ENCODE results near the gene HDGFL2.

Gene HDGFL2

DNA sequence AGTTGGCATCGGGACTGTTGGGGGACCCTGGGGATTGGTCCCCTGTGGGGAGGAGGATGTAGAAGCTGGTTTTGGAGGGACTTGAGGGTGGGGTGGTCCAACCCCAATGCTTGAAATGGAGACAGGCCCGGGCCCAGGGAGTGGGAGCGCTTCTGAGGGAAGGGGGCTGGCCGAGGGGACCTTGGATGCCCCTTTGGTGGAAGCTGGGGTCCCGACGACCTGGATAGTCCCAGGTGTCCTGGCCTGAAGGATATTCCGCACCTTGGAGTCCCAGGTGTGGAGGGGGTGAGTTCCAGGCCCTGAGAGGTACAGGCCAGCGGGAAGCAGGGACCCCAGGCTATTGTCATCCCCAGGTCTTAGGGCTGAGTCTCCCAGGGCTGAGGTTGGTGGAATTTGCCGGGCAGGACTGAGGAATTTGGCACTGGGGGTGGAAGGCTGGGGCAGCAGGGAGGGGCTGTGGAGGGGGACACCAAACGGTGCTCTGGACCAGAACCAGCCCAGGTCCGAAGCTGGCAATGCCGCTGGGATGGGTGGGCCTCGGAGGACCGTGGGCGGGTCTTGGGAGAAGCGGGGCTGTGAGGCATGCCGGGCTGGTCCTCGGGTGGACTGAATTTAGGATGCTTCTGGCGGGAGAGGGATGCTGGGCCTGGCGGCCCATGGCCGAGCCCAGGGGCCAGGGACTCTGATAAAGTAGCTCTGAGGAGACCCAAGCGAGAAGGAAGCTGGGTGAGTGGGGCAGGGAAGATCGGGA lies 1.8 kb downstream of the HDGFL2 start:
- no peak overlapping the region for H3K27ac ChIP-seq (ENCODE audit: low read depth, low read length)
- peak overlapping the region; percentile 69 for H3K4me2 ChIP-seq (ENCODE audit: low read length)

DNA sequence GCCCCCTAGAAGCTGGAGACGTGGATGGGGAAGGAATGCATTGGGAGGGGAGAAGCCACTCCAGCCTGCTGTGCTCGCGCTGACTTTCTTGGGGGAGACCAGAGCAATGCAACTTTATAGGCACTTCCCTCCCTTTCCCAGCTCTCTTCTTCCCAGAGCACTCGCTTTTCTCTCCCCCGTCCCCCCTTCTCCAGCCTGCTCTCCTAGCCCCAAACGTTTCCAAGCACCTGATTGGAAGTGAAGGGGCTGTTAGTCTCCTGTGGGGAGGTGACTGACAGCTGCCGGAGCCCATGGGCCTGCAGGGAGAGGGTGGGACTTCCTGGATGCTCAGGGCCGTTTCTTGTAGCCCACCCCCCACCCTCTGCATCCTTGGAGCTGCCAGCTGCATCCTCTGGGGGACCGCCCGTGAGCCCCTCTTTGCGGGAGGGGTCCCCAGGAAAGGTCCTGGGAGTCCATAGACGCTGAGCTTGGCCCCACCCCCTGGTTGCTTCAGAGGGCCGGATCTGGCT lies 2.5 kb downstream of the HDGFL2 start:
- no peaks in the 10 kb centered on the region for H3K9me2 ChIP-seq (replicated peaks; ENCODE audit: control insufficient read depth, low read length)
- peaks cover 9% of the 10 kb centered on the region for H3F3A ChIP-seq (ENCODE audit: control insufficient read depth, insufficient read depth)
- H3K4me3 ChIP-seq (ENCODE audit: low read length) = peak overlapping the region; percentile 82
- H3K9me3 ChIP-seq (ENCODE audit: control insufficient read depth, insufficient read depth, low read length) = no peaks in the 10 kb centered on the region
- H3K36me3 ChIP-seq (ENCODE audit: control insufficient read depth, low read length) = peaks cover 26% of the 10 kb centered on the region
- peaks cover 29% of the 10 kb centered on the region for H3K4me1 ChIP-seq (ENCODE audit: control insufficient read depth, low read length)
- H3K4me2 ChIP-seq (ENCODE audit: low read length) = peak overlapping the region; percentile 69
- no peaks in the 10 kb centered on the region for H3K27me3 ChIP-seq (ENCODE audit: control insufficient read depth, low read length)
- TF ChIP-seq EZH2phosphoT487 (IDR thresholded peaks at IDR 0.05; ENCODE audit: borderline replicate concordance, low read length) = no peak
- TF ChIP-seq, protein P1, sequence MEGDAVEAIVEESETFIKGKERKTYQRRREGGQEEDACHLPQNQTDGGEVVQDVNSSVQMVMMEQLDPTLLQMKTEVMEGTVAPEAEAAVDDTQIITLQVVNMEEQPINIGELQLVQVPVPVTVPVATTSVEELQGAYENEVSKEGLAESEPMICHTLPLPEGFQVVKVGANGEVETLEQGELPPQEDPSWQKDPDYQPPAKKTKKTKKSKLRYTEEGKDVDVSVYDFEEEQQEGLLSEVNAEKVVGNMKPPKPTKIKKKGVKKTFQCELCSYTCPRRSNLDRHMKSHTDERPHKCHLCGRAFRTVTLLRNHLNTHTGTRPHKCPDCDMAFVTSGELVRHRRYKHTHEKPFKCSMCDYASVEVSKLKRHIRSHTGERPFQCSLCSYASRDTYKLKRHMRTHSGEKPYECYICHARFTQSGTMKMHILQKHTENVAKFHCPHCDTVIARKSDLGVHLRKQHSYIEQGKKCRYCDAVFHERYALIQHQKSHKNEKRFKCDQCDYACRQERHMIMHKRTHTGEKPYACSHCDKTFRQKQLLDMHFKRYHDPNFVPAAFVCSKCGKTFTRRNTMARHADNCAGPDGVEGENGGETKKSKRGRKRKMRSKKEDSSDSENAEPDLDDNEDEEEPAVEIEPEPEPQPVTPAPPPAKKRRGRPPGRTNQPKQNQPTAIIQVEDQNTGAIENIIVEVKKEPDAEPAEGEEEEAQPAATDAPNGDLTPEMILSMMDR (IDR thresholded peaks at IDR 0.05; ENCODE audit: low read depth, low read length, poor library complexity, severe bottlenecking) = no peak
- peaks cover 33% of the 10 kb centered on the region for H3K79me2 ChIP-seq (ENCODE audit: control insufficient read depth, low read length)
- H4K20me1 ChIP-seq (ENCODE audit: control insufficient read depth, insufficient read depth, low read depth, low read length) = no peaks in the 10 kb centered on the region
- no peak overlapping the region for H3K27ac ChIP-seq (ENCODE audit: low read depth, low read length)

More for the DNA sequence above, 1.8 kb downstream of the HDGFL2 start:
- H3K36me3 ChIP-seq (ENCODE audit: control insufficient read depth, low read length) = peaks cover 26% of the 10 kb centered on the region
- no peak for TF ChIP-seq EZH2phosphoT487 (IDR thresholded peaks at IDR 0.05; ENCODE audit: borderline replicate concordance, low read length)
- TF ChIP-seq, protein P1 (IDR thresholded peaks at IDR 0.05; ENCODE audit: low read depth, low read length, poor library complexity, severe bottlenecking) = no peak
- peaks cover 9% of the 10 kb centered on the region for H3F3A ChIP-seq (ENCODE audit: control insufficient read depth, insufficient read depth)
- peaks cover 33% of the 10 kb centered on the region for H3K79me2 ChIP-seq (ENCODE audit: control insufficient read depth, low read length)
- peak overlapping the region; percentile 82 for H3K4me3 ChIP-seq (ENCODE audit: low read length)
- H3K27me3 ChIP-seq (ENCODE audit: control insufficient read depth, low read length) = no peaks in the 10 kb centered on the region
- H3K9me3 ChIP-seq (ENCODE audit: control insufficient read depth, insufficient read depth, low read length) = no peaks in the 10 kb centered on the region
- H3K9me2 ChIP-seq (replicated peaks; ENCODE audit: control insufficient read depth, low read length) = no peaks in the 10 kb centered on the region
- H3K4me1 ChIP-seq (ENCODE audit: control insufficient read depth, low read length) = peaks cover 29% of the 10 kb centered on the region
- H4K20me1 ChIP-seq (ENCODE audit: control insufficient read depth, insufficient read depth, low read depth, low read length) = no peaks in the 10 kb centered on the region

DNA sequence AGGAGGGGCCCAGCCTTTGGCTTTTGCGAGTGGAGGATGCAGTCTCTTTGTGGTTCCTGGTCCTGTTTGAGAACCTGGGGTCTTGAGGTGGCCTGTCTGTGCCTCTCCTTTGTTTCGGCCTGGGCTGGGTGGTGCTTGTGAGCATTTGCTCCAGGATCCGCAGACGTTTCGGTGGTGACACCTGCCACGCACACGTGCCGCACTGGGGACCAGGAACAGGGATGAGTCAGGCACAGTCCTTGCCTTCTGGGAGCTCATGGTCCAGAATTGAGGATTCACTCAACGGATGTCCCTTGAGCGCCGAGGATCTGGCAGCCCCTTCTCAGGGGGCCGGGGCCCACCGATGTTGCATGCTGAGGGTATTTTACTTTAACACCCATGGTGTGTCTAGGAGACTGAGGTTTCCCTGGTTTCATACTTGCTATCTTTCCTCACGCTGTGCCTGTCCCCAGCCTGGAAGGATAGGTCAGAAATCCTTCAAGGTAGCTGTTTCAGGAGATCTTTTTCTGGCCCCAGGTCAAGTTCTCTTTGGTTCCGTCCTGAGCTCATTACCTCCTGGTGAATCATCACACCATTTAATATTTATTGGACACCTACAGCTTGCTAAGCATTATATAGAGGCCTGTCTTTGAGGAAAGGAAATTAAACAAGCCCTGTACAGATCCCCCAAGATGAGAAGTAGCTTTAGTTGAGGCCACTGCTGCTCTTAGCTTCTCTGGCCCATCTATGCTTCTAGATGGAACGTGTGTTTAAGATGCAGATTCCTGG lies 5.1 kb downstream of the HDGFL2 start:
- peaks cover 26% of the 10 kb centered on the region for H3K36me3 ChIP-seq (ENCODE audit: control insufficient read depth, low read length)

More for the DNA sequence above, 5.1 kb downstream of the HDGFL2 start:
- Histone ChIP-seq H3K4me3 (ENCODE audit: low read length) (no peak overlapping the region), H3K9me3 (ENCODE audit: control insufficient read depth, insufficient read depth, low read length) (no peaks in the 10 kb centered on the region), H3K27ac (ENCODE audit: low read depth, low read length) (no peak overlapping the region), H4K20me1 (ENCODE audit: control insufficient read depth, insufficient read depth, low read depth, low read length) (no peaks in the 10 kb centered on the region), H3F3A (ENCODE audit: control insufficient read depth, insufficient read depth) (no peaks in the 10 kb centered on the region), H3K9me2 (replicated peaks; ENCODE audit: control insufficient read depth, low read length) (no peaks in the 10 kb centered on the region), H3K79me2 (ENCODE audit: control insufficient read depth, low read length) (peaks cover 33% of the 10 kb centered on the region), H3K4me1 (ENCODE audit: control insufficient read depth, low read length) (peaks cover 18% of the 10 kb centered on the region), H3K27me3 (ENCODE audit: control insufficient read depth, low read length) (no peaks in the 10 kb centered on the region), H3K4me2 (ENCODE audit: low read length) (no peak overlapping the region)
- no peak for TF ChIP-seq EZH2phosphoT487 (IDR thresholded peaks at IDR 0.05; ENCODE audit: borderline replicate concordance, low read length)
- TF ChIP-seq, protein P1 (IDR thresholded peaks at IDR 0.05; ENCODE audit: low read depth, low read length, poor library complexity, severe bottlenecking) = no peak

Measured in DOHH2 (cell line).